ENCODE results near the gene APC2. TPM values are rescaled to one million over a fixed set of nuclear protein-coding genes. Genes with fewer than 3 reads are reported as not detected.

The APC2 gene
- total RNA-seq, 1 donor from 2014 or later, result 1.3 TPM

GRCh38 chr19:1433119-1434039, 16.5 kb upstream of the APC2 start:
- Mint-ChIP-seq H3K9me3 (no peaks in the 10 kb centered on the region), H3K4me1 (peaks cover 8% of the 10 kb centered on the region), H3K36me3 (peaks cover 10% of the 10 kb centered on the region), H3K4me3 (no peak overlapping the region), H3K27me3 (ENCODE audit: insufficient read depth, low read depth) (peaks cover 5% of the 10 kb centered on the region), H3K27ac (no peak overlapping the region)
- no peaks in the 10 kb centered on the region for H3K4me1 ChIP-seq
- no peak overlapping the region for H3K9ac ChIP-seq
- no peak overlapping the region for H2AFZ ChIP-seq (replicated peaks)
- no peak overlapping the region for H3K27ac ChIP-seq
- TF ChIP-seq EZH2 (IDR thresholded peaks at IDR 0.05), result no peak
- no peak for TF ChIP-seq CTCF (IDR thresholded peaks at IDR 0.05)
- TF ChIP-seq EZH2phosphoT487 (IDR thresholded peaks at IDR 0.05), result no peak
- peaks cover 2% of the 10 kb centered on the region for H3K79me2 ChIP-seq (ENCODE audit: low read depth)
- no peak overlapping the region for H3K4me3 ChIP-seq
- H3K4me2 ChIP-seq, result no peak overlapping the region
- H3K27me3 ChIP-seq, result no peaks in the 10 kb centered on the region
- DNase-seq (ENCODE audit: low spot score), result no peak
- H3F3A ChIP-seq (ENCODE audit: low read depth), result peaks cover 33% of the 10 kb centered on the region
- no peaks in the 10 kb centered on the region for H3K36me3 ChIP-seq
- H4K20me1 ChIP-seq (ENCODE audit: low read depth), result peaks cover 55% of the 10 kb centered on the region
- no peaks in the 10 kb centered on the region for H3K9me3 ChIP-seq (ENCODE audit: low read depth)

GRCh38 chr19:1434040-1434366, 15.9 kb upstream of the APC2 start:
- Histone ChIP-seq H3K4me3 (no peak overlapping the region), H3K27ac (no peak overlapping the region), H3K4me1 (no peaks in the 10 kb centered on the region), H3K4me2 (no peak overlapping the region), H3K79me2 (ENCODE audit: low read depth) (peaks cover 8% of the 10 kb centered on the region), H4K20me1 (ENCODE audit: low read depth) (peaks cover 55% of the 10 kb centered on the region), H3K9ac (no peak overlapping the region), H3K27me3 (no peaks in the 10 kb centered on the region), H3F3A (ENCODE audit: low read depth) (peaks cover 33% of the 10 kb centered on the region), H2AFZ (replicated peaks) (no peak overlapping the region), H3K9me3 (ENCODE audit: low read depth) (no peaks in the 10 kb centered on the region), H3K36me3 (no peaks in the 10 kb centered on the region)
- TF ChIP-seq EZH2phosphoT487 (IDR thresholded peaks at IDR 0.05) (no peak), CTCF (IDR thresholded peaks at IDR 0.05) (no peak), EZH2 (IDR thresholded peaks at IDR 0.05) (no peak)
- Mint-ChIP-seq H3K4me3 (no peak overlapping the region), H3K9me3 (no peaks in the 10 kb centered on the region), H3K36me3 (peaks cover 10% of the 10 kb centered on the region), H3K27ac (no peak overlapping the region), H3K4me1 (peaks cover 8% of the 10 kb centered on the region), H3K27me3 (ENCODE audit: insufficient read depth, low read depth) (peaks cover 2% of the 10 kb centered on the region)
- no peak for DNase-seq (ENCODE audit: low spot score)

- no peak overlapping the region for H3K27ac Mint-ChIP-seq
- no peak overlapping the region for H2AFZ ChIP-seq (replicated peaks)
- no peaks in the 10 kb centered on the region for H3K9me3 ChIP-seq (ENCODE audit: low read depth)
- peaks cover 39% of the 10 kb centered on the region for H3F3A ChIP-seq (ENCODE audit: low read depth)
- no peak overlapping the region for H3K4me2 ChIP-seq
- H3K36me3 ChIP-seq, result no peaks in the 10 kb centered on the region
- peaks cover 13% of the 10 kb centered on the region for H3K36me3 Mint-ChIP-seq
- H3K9me3 Mint-ChIP-seq, result no peaks in the 10 kb centered on the region
- H3K4me3 Mint-ChIP-seq, result no peak overlapping the region
- peaks cover 4% of the 10 kb centered on the region for H3K4me1 ChIP-seq
- no peak overlapping the region for H3K9ac ChIP-seq
- H3K4me3 ChIP-seq, result no peak overlapping the region
- H3K27ac ChIP-seq, result no peak overlapping the region
- peaks cover 14% of the 10 kb centered on the region for H3K79me2 ChIP-seq (ENCODE audit: low read depth)
- no peak for TF ChIP-seq EZH2 (IDR thresholded peaks at IDR 0.05)
- H3K27me3 ChIP-seq, result no peaks in the 10 kb centered on the region
- DNase-seq (ENCODE audit: low spot score), result no peak
- peaks cover 10% of the 10 kb centered on the region for H3K4me1 Mint-ChIP-seq
- peaks cover 55% of the 10 kb centered on the region for H4K20me1 ChIP-seq (ENCODE audit: low read depth)
- H3K27me3 Mint-ChIP-seq (ENCODE audit: insufficient read depth, low read depth), result peaks cover 5% of the 10 kb centered on the region
Measured at GRCh38 chr19:1434577-1435060, 15.3 kb upstream of the APC2 start.
